RKO (cell line): ENCODE data around the gene PCDHGA9.
"Not testable (repeated sequence)": the region's sequence is repeated elsewhere in the genome, so short reads cannot be mapped to it uniquely, and the experiment has no call there.

Source experiments
- DNase-seq: peaks from one replicate; pipeline ENCODE4 v3.0.0-alpha.2; 2016; ENCODE audit warnings: low spot score

Gene PCDHGA9

DNA sequence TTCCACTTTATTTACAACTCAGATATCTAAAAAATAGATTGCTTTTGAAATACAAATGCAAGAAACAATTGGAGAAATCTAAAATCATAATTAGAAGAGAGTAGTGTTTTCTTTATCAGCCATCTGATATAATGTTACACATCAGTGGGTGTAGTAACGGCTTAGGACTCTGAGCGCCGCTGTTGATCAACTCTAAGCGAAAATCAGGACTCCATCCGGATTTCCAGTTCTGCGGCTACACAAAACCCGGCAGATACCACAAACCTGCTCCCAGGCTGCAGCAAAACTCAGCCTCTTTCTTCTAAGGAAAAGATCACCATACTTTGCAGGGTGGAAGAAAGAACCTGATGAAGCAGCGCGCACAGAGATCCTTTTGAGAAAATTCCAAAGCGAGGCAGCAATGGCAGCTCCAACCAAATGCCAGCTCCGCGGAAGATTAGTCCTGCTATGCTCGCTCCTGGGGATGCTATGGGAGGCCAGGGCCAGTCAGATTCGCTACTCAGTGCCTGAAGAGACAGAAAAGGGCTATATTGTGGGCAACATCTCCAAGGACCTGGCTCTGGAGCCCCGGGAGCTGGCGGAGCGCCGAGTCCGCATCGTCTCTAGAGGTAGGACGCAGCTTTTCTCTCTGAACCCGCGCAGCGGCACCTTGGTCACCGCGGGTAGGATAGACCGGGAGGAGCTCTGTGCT, at the start of gene PCDHGA9:
TSS of gene PCDHGA9 (plus strand) at position 226 of the 691 bp plus-strand sequence. CDS start at position 401, 175 bp downstream.
- DNase-seq: no peak

DNA sequence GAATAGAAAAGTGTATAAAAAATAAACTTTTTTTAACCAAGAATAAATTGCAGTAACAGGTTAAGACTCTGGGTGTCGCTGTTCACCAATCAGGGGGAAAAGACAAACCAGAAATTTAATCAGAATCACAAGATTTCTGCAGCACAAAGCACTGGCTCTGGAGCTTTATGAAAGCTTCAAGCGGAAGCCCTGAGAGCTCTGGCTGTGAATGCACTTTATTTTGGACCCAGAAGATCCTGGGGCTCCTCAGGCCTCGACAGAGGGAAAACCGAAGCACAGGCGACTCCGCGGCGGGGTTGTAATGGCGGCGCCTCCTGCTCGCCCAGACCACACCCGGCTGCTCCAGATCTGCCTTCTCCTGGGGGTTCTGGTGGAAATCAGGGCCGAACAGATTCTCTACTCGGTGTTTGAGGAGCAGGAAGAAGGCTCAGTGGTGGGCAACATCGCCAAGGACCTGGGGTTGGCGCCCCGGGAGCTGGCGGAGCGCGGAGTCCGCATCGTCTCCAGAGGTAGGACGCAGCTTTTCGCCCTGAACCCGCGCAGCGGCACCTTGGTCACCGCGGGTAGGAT, 47.6 kb upstream of the PCDHGA9 start, which contains the start of gene PCDHGA4:
TSS of gene PCDHGA4 (plus strand) at position 122 of the 570 bp plus-strand sequence. CDS start at position 209, 87 bp downstream.
- no peak for DNase-seq

DNA sequence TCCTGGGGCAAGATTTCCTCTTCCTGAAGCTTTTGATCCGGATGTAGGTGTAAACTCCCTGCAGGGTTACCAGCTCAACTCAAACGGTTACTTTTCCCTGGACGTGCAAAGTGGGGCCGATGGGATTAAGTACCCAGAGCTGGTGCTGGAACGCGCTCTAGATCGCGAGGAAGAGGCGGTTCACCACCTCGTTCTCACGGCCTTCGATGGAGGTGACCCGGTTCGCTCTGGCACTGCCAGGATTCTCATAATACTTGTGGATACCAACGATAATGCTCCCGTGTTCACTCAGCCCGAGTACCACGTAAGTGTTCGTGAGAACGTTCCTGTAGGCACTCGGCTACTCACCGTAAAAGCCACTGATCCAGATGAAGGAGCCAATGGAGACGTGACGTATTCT, 46.9 kb upstream of the PCDHGA9 start:
- no peak for DNase-seq

DNA sequence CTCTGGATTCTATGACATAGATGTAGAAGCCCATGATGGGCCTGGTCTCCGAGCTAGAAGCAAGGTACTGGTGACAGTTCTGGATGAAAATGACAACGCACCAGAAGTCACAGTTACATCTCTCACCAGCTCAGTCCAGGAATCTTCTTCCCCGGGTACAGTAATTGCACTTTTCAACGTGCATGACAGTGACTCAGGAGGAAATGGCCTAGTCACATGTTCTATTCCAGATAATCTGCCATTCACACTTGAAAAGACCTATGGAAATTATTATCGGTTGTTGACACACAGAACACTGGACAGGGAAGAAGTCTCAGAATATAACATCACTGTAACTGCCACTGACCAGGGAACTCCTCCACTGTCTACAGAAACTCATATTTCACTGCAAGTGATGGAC, 46.4 kb upstream of the PCDHGA9 start:
- DNase-seq: peak; percentile 20

DNA sequence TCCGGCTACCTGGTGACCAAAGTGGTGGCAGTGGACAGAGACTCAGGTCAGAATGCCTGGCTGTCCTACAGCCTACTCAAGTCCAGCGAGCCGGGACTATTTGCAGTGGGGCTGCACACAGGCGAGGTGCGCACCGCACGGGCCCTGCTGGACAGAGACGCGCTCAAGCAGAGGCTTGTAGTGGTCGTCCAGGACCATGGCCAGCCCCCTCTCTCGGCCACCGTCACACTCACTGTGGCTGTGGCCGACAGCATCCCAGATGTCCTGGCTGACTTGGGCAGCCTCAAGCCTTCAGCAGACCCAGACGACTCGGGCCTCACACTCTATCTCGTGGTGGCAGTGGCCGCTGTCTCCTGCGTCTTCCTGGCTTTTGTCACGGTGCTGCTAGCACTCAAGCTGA, 45.6 kb upstream of the PCDHGA9 start:
- no peak for DNase-seq

DNA sequence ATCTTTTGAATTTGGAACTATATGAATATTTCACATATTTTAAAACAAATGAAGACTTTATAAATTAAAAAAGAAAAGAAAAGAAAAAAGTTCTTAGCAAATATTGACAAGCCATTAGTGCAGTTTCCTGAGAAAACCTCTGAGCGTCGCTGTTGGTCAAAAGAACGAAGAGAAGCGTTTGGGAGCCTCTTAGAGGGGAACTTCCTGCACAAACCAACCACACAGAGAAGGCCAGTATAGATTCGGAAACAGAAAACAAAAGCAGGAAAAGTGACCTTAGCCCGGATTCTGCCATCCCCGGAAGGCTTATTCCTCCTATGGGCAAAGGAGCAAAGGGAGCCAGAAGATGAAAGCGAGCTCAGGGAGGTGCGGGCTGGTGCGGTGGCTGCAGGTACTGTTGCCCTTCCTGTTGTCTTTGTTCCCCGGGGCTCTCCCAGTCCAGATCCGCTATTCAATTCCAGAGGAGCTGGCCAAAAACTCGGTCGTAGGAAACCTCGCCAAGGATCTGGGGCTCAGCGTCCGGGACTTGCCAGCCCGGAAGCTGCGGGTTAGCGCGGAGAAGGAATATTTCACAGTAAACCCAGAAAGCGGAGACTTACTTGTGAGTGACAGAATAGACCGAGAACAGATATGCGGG, 42.7 kb upstream of the PCDHGA9 start, which contains the start of gene PCDHGB2:
TSS of gene PCDHGB2 (plus strand) at position 205 of the 637 bp plus-strand sequence. CDS start at position 347, 142 bp downstream.
- DNase-seq: peak; percentile 80

DNA sequence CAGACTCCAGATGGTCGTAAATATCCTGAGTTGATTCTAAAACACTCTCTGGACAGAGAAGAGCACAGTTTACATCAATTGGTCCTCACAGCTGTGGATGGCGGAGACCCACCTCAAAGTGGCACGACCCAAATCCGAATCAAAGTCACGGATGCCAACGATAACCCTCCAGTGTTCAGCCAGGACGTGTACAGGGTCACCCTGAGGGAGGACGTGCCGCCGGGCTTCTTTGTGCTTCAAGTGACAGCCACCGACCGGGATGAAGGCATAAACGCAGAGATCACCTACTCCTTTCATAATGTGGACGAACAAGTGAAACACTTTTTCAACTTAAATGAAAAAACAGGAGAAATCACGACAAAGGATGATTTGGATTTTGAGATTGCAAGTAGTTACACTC, 41.9 kb upstream of the PCDHGA9 start:
- DNase-seq: no peak

DNA sequence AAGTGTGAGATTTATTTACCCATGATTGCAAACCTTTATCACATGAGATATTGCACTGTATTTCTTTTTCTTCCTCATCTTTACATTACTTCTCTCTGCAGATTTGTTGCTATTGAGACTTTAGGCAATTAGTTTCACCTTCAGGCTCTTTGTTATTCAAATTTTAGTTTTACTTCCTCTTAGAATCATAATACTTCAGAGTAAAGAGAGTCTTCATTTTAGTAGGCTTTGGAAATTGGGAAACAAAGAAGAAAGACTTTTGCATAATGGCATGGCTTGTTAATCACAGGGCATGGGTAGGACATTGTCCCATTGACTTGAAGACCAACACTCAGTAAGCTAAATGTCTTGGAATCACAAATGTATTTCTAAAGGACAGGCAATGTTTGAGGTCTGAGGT, 39.9 kb upstream of the PCDHGA9 start:
- no peak for DNase-seq

DNA sequence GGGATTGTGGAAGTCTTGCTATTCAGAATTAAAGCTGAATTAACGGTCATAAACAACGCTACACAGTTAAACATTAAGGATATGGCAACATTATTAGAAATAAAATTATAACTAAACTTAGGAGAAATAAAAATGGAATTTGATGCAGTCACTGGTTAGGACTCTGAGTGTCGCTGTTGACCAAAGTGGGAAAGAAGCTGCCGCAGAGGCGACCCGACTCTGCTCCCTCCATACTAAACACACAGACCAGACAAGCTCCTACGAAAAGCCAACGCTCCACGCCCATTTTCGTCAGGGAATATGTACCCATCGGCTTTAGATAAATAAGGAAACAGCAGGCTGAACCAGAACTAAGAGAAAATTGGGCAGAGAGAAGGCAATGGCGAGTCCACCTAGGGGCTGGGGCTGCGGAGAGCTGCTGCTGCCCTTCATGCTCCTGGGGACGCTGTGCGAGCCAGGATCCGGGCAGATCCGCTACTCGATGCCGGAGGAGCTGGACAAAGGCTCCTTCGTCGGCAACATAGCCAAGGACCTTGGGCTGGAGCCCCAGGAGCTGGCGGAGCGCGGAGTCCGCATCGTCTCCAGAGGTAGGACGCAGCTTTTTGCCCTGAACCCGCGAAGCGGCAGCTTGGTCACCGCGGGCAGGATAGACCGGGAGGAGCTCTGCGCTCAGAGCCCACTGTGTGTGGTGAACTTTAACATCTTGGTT, 38.5 kb upstream of the PCDHGA9 start, which contains the start of gene PCDHGA5:
TSS of gene PCDHGA5 (plus strand) at position 211 of the 709 bp plus-strand sequence. CDS start at position 380, 169 bp downstream.
- no peak for DNase-seq

DNA sequence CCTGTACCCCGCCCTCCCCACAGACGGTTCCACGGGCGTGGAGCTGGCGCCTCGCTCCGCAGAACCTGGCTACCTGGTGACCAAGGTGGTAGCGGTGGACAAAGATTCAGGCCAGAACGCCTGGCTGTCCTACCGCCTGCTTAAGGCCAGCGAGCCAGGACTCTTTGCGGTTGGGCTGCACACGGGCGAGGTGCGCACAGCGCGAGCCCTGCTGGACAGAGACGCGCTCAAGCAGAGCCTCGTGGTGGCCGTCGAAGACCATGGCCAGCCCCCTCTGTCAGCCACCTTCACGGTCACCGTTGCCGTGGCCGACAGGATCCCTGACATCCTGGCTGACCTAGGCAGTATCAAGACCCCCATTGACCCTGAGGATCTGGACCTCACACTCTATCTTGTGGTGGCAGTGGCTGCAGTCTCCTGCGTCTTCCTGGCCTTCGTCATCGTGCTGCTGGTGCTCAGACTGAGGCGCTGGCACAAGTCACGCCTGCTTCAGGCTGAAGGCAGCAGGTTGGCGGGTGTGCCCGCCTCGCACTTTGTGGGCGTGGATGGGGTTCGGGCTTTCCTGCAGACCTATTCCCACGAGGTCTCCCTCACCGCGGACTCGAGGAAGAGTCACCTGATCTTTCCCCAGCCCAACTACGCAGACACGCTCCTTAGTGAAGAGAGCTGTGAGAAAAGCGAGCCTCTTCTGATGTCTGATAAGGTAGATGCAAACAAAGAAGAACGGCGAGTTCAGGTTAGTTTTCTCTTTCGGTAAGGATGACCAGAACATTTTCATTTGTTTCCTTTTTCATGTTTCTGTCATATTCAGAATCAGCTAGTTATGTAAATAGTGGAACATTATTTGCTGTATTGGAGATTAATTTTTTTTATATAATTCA, 36.3 kb upstream of the PCDHGA9 start:
- DNase-seq: no peak

DNA sequence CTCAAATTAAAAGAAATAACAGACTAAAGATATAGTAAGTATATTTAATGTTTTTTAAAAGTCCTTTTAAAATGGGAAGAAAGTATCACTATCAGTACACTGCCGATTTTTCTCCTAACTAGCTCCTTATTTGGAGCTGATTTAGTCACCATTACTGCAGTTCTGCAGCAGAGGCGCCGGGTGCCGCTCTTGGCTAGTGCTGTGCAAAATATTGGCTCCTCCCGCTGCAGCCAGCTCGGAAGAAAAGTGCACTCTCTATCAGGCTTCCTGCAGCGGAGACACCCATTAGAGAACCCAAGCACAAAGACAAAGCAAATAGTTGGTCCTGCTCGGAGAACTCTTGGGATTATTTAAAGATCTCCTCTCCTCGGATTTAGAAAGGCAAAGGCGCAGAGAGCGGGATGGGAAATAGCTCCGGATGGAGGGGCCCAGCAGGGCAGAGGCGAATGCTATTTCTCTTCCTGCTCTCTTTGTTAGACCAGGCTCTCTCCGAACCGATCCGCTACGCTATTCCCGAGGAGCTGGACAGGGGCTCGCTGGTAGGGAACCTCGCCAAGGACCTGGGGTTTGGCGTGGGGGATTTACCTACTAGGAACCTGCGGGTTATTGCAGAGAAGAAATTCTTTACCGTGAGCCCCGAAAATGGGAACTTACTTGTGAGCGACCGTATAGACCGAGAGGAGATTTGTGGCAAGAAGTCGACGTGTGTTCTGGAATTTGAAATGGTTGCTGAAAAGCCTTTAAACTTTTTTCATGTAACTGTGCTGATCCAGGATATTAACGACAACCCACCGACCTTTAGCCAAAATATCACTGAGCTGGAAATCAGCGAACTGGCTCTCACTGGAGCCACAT, 32.4 kb upstream of the PCDHGA9 start, which contains the start of gene PCDHGB3:
TSS of gene PCDHGB3 (plus strand) at position 249 of the 855 bp plus-strand sequence. CDS start at position 402, 153 bp downstream.
- no peak for DNase-seq

DNA sequence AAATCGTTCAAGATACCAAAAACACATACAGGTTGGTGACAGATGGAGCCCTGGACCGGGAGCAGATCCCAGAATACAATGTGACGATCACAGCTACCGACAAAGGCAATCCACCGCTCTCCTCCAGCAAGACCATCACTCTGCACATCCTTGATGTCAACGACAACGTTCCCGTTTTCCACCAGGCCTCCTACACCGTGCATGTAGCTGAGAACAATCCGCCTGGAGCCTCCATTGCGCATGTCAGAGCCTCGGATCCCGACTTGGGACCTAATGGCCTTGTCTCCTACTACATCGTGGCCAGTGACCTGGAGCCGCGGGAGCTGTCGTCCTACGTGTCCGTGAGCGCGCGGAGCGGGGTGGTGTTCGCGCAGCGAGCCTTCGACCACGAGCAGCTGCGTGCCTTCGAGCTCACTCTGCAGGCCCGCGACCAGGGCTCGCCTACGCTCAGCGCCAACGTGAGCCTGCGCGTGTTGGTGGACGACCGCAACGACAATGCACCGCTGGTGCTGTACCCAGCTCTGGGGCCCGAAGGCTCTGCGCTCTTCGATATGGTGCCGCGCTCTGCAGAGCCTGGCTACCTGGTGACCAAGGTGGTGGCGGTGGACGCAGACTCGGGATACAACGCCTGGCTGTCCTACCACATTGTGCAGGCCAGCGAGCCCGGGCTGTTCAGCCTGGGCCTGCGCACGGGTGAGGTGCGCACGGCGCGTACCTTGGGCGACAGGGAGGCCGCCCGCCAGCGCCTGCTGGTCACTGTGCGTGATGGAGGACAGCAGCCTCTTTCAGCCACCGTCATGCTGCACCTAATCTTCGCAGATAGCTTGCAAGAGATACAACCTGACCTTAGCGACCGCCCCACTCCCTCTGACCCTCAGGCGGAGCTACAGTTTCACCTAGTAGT, 30.8 kb upstream of the PCDHGA9 start:
- DNase-seq: no peak

DNA sequence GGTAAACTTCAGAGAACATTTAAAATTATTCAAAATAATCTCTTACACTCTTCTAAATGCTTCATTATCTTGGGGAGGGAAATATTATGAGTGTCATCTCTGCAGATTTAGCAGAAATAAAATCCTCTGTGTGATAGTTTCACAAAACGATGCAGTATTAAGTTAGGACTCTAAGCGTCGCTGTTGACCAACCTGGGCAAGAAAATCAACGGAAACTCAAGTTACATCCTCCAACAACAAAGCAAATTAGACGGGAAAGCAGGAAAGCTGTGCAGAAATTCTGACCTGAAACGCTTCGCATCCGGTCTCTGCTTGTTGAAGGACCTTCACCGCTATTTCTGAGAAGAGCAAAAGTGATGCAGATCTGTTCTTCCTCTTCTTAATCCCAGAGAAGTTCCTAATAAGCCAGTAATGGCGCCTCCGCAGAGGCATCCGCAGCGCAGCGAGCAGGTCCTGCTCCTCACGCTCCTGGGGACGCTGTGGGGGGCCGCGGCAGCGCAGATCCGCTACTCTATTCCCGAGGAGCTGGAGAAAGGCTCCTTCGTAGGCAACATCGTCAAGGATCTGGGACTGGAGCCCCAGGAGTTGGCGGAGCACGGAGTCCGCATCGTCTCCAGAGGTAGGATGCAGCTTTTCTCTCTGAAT, 28.8 kb upstream of the PCDHGA9 start, which contains the start of gene PCDHGA6:
TSS of gene PCDHGA6 (plus strand) at position 219 of the 645 bp plus-strand sequence. CDS start at position 412, 193 bp downstream.
- no peak for DNase-seq

DNA sequence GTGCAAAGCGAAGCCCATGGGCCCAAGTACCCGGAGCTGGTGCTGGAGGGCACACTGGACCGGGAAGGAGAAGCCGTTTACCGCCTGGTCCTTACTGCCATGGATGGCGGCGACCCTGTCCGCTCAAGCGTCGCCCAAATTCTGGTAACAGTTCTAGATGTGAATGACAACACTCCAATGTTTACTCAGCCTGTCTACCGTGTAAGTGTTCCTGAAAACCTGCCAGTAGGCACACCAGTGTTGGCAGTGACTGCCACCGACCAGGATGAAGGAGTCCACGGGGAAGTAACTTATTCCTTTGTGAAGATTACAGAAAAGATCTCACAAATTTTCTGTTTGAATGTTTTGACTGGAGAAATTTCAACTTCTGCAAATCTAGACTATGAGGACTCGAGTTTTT, 28.0 kb upstream of the PCDHGA9 start:
- DNase-seq: no peak

DNA sequence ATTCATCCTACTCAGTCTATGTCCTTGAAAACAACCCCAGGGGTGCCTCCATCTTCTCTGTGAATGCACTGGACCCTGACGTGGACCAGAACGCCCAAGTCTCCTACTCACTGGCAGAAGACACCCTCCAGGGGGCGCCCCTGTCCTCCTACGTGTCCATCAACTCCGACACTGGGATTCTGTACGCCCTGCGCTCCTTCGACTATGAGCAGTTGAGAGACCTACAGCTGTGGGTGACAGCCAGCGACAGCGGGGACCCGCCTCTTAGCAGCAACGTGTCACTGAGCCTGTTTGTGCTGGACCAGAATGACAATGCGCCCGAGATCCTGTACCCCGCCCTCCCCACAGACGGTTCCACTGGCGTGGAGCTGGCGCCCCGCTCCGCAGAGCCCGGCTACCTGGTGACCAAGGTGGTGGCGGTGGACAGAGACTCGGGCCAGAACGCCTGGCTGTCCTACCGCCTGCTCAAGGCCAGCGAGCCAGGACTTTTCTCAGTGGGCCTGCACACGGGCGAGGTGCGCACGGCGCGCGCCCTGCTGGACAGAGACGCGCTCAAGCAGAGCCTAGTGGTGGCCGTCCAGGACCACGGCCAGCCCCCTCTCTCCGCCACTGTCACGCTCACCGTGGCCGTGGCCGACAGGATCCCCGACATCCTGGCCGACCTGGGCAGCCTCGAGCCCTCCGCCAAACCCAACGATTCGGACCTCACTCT, 27.0 kb upstream of the PCDHGA9 start:
- not testable (repeated sequence) for DNase-seq

DNA sequence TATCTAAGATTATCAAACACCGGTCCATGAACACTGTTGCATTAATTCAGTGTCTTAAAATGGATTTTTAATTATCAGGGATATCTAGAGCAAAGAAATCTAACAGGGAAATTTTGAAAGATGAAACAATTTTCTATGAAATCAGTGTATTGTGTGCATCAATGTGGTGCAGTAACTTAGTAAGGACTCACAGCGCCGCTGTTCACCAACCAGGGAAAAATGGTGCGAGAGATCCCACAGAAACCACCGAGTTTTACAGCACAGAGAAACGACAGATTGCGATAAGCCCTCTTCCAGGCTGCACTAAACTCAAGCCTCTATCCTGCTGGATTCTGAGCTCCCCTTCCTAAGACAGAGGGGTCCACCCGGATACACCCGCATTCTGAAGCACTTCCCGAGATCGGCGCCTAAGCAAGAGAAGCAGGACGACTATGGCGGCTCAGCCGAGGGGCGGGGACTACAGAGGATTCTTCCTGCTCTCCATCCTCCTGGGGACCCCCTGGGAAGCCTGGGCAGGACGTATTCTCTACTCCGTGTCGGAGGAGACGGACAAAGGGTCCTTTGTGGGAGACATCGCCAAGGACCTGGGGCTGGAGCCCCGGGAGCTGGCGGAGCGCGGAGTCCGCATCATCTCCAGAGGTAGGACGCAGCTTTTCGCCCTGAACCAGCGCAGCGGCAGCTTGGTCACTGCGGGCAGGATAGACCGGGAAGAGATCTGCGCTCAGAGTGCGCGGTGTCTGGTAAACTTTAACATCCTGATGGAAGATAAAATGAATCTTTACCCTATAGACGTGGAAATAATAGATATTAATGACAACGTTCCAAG, 19.9 kb upstream of the PCDHGA9 start, which contains the start of gene PCDHGA7:
TSS of gene PCDHGA7 (plus strand) at position 274 of the 826 bp plus-strand sequence. CDS start at position 432, 158 bp downstream.
- DNase-seq: no peak

DNA sequence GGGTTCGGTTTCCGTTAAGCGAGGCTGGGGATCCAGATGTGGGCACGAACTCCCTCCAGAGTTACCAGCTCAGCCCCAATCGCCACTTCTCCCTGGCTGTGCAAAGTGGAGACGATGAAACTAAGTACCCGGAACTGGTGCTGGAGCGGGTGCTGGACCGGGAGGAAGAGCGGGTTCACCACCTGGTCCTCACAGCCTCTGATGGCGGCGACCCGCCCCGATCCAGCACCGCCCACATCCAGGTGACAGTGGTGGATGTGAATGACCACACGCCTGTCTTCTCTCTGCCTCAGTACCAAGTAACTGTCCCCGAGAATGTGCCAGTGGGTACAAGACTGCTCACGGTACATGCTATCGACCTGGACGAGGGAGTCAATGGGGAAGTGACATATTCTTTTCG, 19.2 kb upstream of the PCDHGA9 start:
- DNase-seq: no peak
